Skeletal muscle cell (primary cell): ENCODE data around the gene ENHO.

Source experiments
- DNase-seq: peaks from one replicate; pipeline ENCODE4 v3.0.0-alpha.2; 2010; ENCODE audit warnings: low read depth
- H3K4me3 ChIP-seq: 2 replicates; pipeline ENCODE4 v1.5.1; 2011; ENCODE audit warnings: low read depth, mild to moderate bottlenecking, control low read depth, low read length, moderate library complexity

The ENHO gene

GRCh38 chr9:34512131-34513078 is 10.4 kb downstream of the ENHO start:
- no peak overlapping the region for H3K4me3 ChIP-seq
- no peak for DNase-seq

- H3K4me3 ChIP-seq = no peak overlapping the region
- no peak for DNase-seq
Measured at GRCh38 chr9:34510497-34511468, 12.0 kb downstream of the ENHO start.

DNA sequence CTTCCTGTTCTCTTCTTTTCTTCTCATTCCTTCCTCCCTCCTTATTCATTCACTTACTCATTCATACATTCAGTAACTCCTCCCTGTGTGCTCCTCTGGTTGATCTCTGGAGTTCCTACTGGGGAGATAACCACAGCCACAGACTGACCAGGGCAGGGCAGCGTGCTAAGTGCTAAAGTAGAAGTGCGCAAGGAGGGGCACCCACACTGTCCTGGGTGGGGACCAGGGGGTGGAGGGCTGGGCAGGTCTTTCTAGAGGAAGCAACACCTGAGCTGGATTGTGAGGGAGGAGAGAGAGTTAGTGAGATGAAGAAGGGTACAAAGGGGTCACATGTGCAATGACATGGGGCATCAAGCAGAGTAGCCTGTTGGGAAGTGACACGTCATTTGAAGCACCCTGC is 13.8 kb downstream of the ENHO start:
- no peak for DNase-seq
- H3K4me3 ChIP-seq = no peak overlapping the region

GRCh38 chr9:34508463-34508862 is 14.3 kb downstream of the ENHO start:
- no peak overlapping the region for H3K4me3 ChIP-seq

DNA sequence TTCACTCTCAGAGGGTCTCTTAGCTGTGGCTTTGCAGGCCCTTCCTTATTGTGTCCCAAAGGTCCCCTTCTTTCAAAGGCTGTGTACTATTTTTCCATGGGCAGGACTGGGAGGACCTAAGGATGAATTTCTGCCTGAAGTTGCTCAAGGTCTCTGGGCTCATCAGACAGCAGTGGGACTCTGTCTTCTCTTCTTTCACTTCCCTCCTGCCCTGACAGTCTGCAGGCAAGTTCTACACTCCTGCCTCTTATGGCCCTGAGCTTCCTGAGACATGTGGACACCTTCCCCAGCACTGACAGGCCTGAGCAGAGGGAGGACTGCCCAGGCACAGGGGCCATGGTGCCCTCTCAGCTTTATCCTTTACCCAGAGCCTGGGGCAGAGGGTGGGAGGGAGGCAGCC is 14.8 kb downstream of the ENHO start:
- no peak overlapping the region for H3K4me3 ChIP-seq

More at GRCh38 chr9:34508463-34508862, 14.3 kb downstream of the ENHO start:
- DNase-seq = no peak

GRCh38 chr9:34507556-34507955 is 15.2 kb downstream of the ENHO start:
- DNase-seq = no peak
- H3K4me3 ChIP-seq = no peak overlapping the region

More for the DNA sequence above, 14.8 kb downstream of the ENHO start:
- DNase-seq = no peak

DNA sequence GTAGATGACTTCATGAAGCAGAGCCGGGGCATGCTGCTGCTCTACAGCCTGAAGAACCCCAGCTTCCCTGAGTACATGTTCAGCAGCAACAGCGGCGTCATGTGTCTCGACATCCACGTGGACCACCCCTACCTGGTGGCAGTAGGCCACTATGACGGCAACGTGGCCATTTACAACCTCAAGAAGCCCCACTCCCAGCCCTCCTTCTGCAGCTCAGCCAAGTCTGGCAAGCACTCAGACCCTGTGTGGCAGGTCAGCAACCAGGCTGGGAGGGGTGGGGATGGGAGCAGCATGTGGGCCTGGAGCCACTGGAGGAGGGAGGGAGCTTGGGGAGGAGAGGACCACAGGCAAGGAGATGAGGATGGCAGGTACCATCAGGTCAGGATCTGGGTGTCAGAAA is 16.2 kb downstream of the ENHO start:
- DNase-seq = no peak
- no peak overlapping the region for H3K4me3 ChIP-seq

DNA sequence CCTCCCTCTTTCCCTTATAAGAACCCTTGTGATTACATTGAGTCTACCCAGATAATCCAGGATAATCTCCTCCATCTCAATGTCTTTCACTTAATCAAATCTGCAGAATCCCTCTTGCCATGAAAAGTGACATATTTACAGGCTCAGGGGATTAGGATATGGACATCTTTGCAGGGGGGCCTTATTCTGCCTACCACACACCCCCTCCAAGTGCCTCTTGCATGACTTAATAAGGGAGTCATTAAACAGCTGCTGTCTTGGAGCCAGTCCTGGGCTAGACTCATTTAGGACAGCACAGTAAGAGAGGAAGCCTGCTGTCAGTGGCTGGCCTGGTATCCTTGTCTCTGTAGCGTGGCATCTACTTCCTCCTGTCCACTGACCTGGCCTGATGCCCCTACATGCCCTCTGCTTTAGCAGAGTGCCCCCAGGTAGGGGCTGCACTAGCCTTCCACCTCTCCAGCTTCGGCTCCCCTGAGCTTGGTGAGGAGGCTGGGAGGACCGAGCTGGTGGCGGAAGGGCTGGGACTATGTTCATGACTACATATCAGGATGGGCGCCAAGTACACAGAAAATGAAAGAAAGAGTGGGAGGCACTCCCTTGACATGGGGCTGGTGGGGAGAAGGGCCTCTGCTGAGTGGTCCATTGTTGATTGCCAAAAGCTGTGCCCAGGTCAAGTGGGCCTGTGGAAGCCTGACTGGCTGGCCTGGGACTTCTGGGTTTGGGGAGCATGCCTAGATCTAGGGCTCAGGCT is 17.2 kb downstream of the ENHO start:
- no peak overlapping the region for H3K4me3 ChIP-seq
- DNase-seq = no peak

DNA sequence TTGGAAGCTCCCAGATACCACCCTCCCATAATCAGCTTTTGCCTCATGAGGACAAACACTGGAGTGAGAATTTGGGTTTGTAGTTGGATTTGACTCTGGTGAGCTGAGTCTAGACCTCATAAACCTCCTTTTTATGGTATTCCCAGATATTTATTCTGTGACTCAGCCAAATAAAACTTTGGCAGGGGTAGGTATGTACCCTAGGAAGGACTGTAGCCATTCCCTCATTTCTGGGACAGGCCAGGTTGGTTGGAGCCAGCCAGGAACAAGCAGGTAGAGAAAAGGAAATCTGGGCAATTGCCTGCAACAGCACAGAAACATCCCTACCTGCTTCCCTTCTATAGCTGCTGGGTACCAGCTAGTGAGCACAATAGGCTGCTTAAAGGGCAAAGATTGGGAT is 19.4 kb downstream of the ENHO start:
- H3K4me3 ChIP-seq = no peak overlapping the region
- no peak for DNase-seq

GRCh38 chr9:34502891-34503290 is 19.9 kb downstream of the ENHO start:
- no peak for DNase-seq
- H3K4me3 ChIP-seq = no peak overlapping the region

GRCh38 chr9:34502471-34502870 is 20.3 kb downstream of the ENHO start:
- H3K4me3 ChIP-seq = no peak overlapping the region
- no peak for DNase-seq

DNA sequence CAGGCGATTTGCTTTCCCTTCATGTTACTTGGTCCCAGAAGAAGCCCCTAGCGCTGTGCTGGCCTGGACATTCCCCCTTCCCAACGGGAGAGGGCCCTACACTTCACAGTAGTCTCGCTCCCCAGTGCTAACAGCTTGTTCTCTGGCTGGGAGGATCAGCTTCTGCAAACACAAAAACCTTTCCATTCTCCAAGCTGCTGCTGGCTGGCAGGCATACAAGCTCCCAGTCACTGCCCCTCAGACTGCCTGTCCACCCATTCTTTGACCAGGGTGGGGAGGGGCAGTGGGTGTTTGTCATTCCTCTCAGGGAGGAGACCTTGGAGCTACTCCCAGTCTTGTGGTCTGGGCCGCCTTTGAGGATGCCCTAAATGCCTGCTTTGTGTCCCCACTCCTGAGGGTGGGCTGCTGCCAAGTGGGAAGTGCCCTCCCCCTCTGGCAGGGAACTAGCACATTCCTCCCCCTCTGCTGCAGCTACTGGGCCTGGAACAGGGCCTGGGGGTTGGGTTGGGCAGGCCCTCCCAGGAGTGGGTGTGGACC is 20.8 kb downstream of the ENHO start:
- no peak overlapping the region for H3K4me3 ChIP-seq
- DNase-seq = peak; percentile 18

GRCh38 chr9:34501372-34501771 is 21.4 kb downstream of the ENHO start:
- no peak for DNase-seq
- no peak overlapping the region for H3K4me3 ChIP-seq

- DNase-seq = no peak
- H3K4me3 ChIP-seq = no peak overlapping the region
Measured at GRCh38 chr9:34500623-34501267, 22.0 kb downstream of the ENHO start.

GRCh38 chr9:34499076-34499475 is 23.7 kb downstream of the ENHO start:
- H3K4me3 ChIP-seq = no peak overlapping the region
- no peak for DNase-seq

GRCh38 chr9:34498553-34498952 is 24.2 kb downstream of the ENHO start:
- no peak overlapping the region for H3K4me3 ChIP-seq
- no peak for DNase-seq

DNA sequence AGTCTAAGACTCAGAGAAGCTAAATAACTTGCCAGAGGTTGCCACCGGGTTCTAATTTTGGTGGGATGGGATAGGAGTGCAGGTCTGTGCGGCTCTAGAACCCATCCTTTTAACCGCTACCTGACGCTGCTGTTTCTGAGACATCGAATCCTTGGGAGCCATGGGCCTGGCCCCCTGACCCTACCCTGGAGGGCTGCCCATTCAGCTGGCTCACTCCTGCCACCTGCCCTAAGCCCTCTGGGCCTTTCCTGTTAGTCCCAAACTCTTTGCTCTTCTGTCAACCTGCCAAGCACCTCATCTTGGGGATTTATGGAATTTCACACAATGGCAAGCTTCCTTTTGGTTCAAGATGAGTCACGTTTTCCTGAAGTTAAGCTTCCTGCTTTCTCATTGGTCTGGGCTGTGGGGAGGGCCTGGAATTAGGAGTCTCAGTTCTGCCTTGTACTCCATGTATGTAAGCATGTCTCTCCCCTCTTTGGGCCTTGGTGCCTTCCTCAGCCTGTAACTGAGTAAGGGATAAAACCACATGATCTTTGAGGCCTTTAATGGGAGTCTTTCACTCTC is 26.6 kb downstream of the ENHO start:
- DNase-seq = no peak
- no peak overlapping the region for H3K4me3 ChIP-seq

DNA sequence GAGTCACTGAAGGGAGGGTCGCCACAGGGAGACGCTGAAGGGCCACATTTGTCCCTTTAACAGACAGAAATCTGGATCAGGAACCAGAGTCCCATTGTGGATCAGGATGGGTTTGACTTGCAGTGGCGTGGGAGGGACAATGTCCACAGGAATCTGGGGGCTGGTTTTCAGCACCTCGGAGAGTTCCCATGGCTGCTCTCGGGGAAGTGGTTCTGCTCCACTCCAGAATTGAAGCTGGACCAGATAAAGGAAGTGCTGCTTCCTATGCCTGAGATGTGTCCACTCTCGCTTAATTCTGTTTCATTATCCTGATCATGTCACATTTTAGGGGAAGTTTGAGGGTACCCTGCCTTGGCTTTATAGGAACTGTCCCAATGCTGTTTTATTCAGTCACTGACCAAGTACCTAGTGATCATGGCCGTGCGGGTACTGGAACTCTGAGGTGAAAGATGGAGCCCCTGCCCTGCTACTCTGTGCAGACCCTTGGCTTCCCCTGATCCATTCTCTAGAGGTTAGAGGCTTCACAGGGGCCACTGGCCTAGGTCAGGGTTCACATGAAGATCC is 28.7 kb downstream of the ENHO start:
- no peak overlapping the region for H3K4me3 ChIP-seq
- DNase-seq = peak; percentile 12
